H1 (cell line): ENCODE data around the gene TCEANC.
"Not testable (repeated sequence)": the region's sequence is repeated elsewhere in the genome, so short reads cannot be mapped to it uniquely, and the experiment has no call there.

Source experiments
- CBX5 ChIP-seq: fragments of 300-800, 300-1000 bp; sonication (generic); IDR thresholded peaks from 2 replicates; pipeline ENCODE4 v1.7.1; 2016; ENCODE audit warnings: antibody characterized with exemption, low read length, low read depth
- EZH2 ChIP-seq: fragments of 200-600 bp; sonication (generic); IDR thresholded peaks from 2 replicates; pipeline ENCODE4 v1.7.1; 2012; ENCODE audit warnings: low read depth, mild to moderate bottlenecking, moderate library complexity, low read length, inconsistent platforms; ENCODE audit not compliant: severe bottlenecking
- FOSL1 ChIP-seq: IDR thresholded peaks from 2 replicates; pipeline ENCODE4 v1.6.1; 2011; ENCODE audit warnings: mild to moderate bottlenecking, low read depth, low read length, moderate library complexity; ENCODE audit not compliant: insufficient read depth
- GABPA ChIP-seq: IDR thresholded peaks from 2 replicates; pipeline ENCODE4 v1.6.1; 2011; ENCODE audit warnings: mild to moderate bottlenecking, low read length, moderate library complexity, borderline replicate concordance; ENCODE audit not compliant: insufficient read depth
- KDM1A ChIP-seq: fragments of 200-600, 300-600 bp; sonication (generic); IDR thresholded peaks from 2 replicates; pipeline ENCODE4 v1.7.1; 2016; ENCODE audit warnings: mild to moderate bottlenecking, low read length, borderline replicate concordance
- POLR2AphosphoS5 ChIP-seq: IDR thresholded peaks from 2 replicates; pipeline ENCODE4 v1.6.1; 2011; ENCODE audit warnings: low read depth, low read length
- POU5F1 ChIP-seq: IDR thresholded peaks from 2 replicates; pipeline ENCODE4 v1.6.1; 2011; ENCODE audit warnings: low read depth, mild to moderate bottlenecking, low read length, moderate library complexity
- RAD21 ChIP-seq, 2 experiments: IDR thresholded peaks in 1 of 2; conservative IDR thresholded peaks in 1 of 2; 2 replicates each; pipeline ENCODE4 v1.6.1; 2011; ENCODE audit warnings: low read depth in 2 of 2, low read length in 2 of 2, improper control_type of control experiment in 1 of 2, inconsistent platforms in 1 of 2, mild to moderate bottlenecking in 1 of 2, moderate library complexity in 1 of 2
- YY1 ChIP-seq: IDR thresholded peaks from 2 replicates; pipeline ENCODE4 v1.6.1; 2011; ENCODE audit warnings: low read depth, mild to moderate bottlenecking, low read length
- TF ChIP-seq, protein P1 (sequence below), 3 experiments: IDR thresholded peaks; 1 replicate in 2 of 3; 2 replicates in 1 of 3; pipeline versions ENCODE4 v1.5.1 to v1.6.1; 2011; ENCODE audit warnings: low read length in 3 of 3, mild to moderate bottlenecking in 3 of 3, inconsistent platforms in 2 of 3, low read depth in 1 of 3, moderate library complexity in 1 of 3; ENCODE audit not compliant: insufficient read depth in 1 of 3; ENCODE audit errors: control extremely low read depth in 1 of 3
- TF ChIP-seq, protein P2 (sequence below): IDR thresholded peaks from 2 replicates; pipeline ENCODE4 v1.6.1; 2011; ENCODE audit warnings: low read length, improper control_type of control experiment

- TF ChIP-seq YY1; EZH2; POLR2AphosphoS5; RAD21 (IDR thresholded peaks at IDR 0.05 in 1 of 2, conservative IDR thresholded peaks at IDR 0.05 in 1 of 2; ENCODE audit: low read depth in 2 of 2, low read length in 2 of 2); CBX5; POU5F1; KDM1A; GABPA; FOSL1: not testable (repeated sequence)
- TF ChIP-seq, protein P1, sequence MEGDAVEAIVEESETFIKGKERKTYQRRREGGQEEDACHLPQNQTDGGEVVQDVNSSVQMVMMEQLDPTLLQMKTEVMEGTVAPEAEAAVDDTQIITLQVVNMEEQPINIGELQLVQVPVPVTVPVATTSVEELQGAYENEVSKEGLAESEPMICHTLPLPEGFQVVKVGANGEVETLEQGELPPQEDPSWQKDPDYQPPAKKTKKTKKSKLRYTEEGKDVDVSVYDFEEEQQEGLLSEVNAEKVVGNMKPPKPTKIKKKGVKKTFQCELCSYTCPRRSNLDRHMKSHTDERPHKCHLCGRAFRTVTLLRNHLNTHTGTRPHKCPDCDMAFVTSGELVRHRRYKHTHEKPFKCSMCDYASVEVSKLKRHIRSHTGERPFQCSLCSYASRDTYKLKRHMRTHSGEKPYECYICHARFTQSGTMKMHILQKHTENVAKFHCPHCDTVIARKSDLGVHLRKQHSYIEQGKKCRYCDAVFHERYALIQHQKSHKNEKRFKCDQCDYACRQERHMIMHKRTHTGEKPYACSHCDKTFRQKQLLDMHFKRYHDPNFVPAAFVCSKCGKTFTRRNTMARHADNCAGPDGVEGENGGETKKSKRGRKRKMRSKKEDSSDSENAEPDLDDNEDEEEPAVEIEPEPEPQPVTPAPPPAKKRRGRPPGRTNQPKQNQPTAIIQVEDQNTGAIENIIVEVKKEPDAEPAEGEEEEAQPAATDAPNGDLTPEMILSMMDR (IDR thresholded peaks at IDR 0.05; ENCODE audit: control extremely low read depth in 1 of 3, insufficient read depth in 1 of 3, low read depth in 1 of 3, low read length in 3 of 3): not testable (repeated sequence)
- TF ChIP-seq, protein P2, sequence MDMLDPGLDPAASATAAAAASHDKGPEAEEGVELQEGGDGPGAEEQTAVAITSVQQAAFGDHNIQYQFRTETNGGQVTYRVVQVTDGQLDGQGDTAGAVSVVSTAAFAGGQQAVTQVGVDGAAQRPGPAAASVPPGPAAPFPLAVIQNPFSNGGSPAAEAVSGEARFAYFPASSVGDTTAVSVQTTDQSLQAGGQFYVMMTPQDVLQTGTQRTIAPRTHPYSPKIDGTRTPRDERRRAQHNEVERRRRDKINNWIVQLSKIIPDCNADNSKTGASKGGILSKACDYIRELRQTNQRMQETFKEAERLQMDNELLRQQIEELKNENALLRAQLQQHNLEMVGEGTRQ: not testable (repeated sequence)
These were observed 4.6 kb upstream of the TCEANC start for GRCh38 chrX:13648336-13648735.
